ENCODE results near the gene CHN2. TPM values are rescaled to one million over a fixed set of nuclear protein-coding genes. Genes with fewer than 3 reads are reported as not detected.

Gene CHN2
- total RNA-seq, 2 experiments from 2014 or later = 2.1 to 3.5 TPM

- Histone ChIP-seq H3K27me3 (ENCODE audit: control insufficient read depth in 1 of 2, insufficient read depth in 2 of 2, low read length in 2 of 2) (no peaks in the 10 kb centered on the region), H3K4me3 (ENCODE audit: low read length) (no peak overlapping the region), H3K27ac (ENCODE audit: low read depth in 1 of 2, low read length in 2 of 2) (no peak overlapping the region), H3K4me1 (ENCODE audit: insufficient read depth, low read length) (no peaks in the 10 kb centered on the region), H3K36me3 (ENCODE audit: insufficient read depth, low read length) (no peaks in the 10 kb centered on the region), H3K9me3 (ENCODE audit: control insufficient read depth in 1 of 2, insufficient read depth in 1 of 2, low read length in 2 of 2) (no peaks in the 10 kb centered on the region)
- CTCF ChIA-PET = no interaction called here
- intact Hi-C loops (cut with DNase I, micrococcal nuclease) = no loop called here
- H3K27me3 Mint-ChIP-seq = no peaks in the 10 kb centered on the region
- H3K9me3 Mint-ChIP-seq = no peaks in the 10 kb centered on the region
- peaks cover 23% of the 10 kb centered on the region for H3K4me1 Mint-ChIP-seq (ENCODE audit: low read depth)
- no peak overlapping the region for H3K27ac Mint-ChIP-seq
- H3K4me3 Mint-ChIP-seq = no peak overlapping the region
- H3K36me3 Mint-ChIP-seq (ENCODE audit: low read depth) = no peaks in the 10 kb centered on the region
- DNase-seq (no peak), ATAC-seq (ENCODE audit: poor library complexity) (no peak)
- TF ChIP-seq CTCF (IDR thresholded peaks at IDR 0.05) = no peak
- POLR2A ChIA-PET = no interaction called here
Measured at GRCh38 chr7:29288181-29289091, 93.9 kb downstream of the CHN2 start.

- no peaks in the 10 kb centered on the region for H3K36me3 ChIP-seq (ENCODE audit: insufficient read depth, low read length)
- ChIA-PET CTCF (no interaction called here), POLR2A (no interaction called here)
- ATAC-seq (ENCODE audit: poor library complexity) = no peak
- intact Hi-C loops (cut with DNase I, micrococcal nuclease) = no loop called here
- TF ChIP-seq CTCF (IDR thresholded peaks at IDR 0.05) = no peak
- Mint-ChIP-seq H3K27ac (no peak overlapping the region), H3K4me1 (ENCODE audit: low read depth) (peaks cover 23% of the 10 kb centered on the region), H3K27me3 (no peaks in the 10 kb centered on the region), H3K36me3 (ENCODE audit: low read depth) (no peaks in the 10 kb centered on the region), H3K9me3 (no peaks in the 10 kb centered on the region), H3K4me3 (no peak overlapping the region)
- DNase-seq = no peak
- H3K27me3 ChIP-seq (ENCODE audit: control insufficient read depth in 1 of 2, insufficient read depth in 2 of 2, low read length in 2 of 2) = no peaks in the 10 kb centered on the region
- no peaks in the 10 kb centered on the region for H3K9me3 ChIP-seq (ENCODE audit: control insufficient read depth in 1 of 2, insufficient read depth in 1 of 2, low read length in 2 of 2)
- no peak overlapping the region for H3K27ac ChIP-seq (ENCODE audit: low read depth in 1 of 2, low read length in 2 of 2)
- no peaks in the 10 kb centered on the region for H3K4me1 ChIP-seq (ENCODE audit: insufficient read depth, low read length)
- no peak overlapping the region for H3K4me3 ChIP-seq (ENCODE audit: low read length)
Measured at GRCh38 chr7:29289156-29290021, 94.8 kb downstream of the CHN2 start.

GRCh38 chr7:29290829-29291228 is 96.3 kb downstream of the CHN2 start:
- CTCF ChIA-PET = no interaction called here
- intact Hi-C loops (cut with DNase I, micrococcal nuclease) = no loop called here
- H3K27me3 ChIP-seq (ENCODE audit: control insufficient read depth in 1 of 2, insufficient read depth in 2 of 2, low read length in 2 of 2) = no peaks in the 10 kb centered on the region
- no peaks in the 10 kb centered on the region for H3K36me3 ChIP-seq (ENCODE audit: insufficient read depth, low read length)
- H3K9me3 Mint-ChIP-seq = no peaks in the 10 kb centered on the region
- no peaks in the 10 kb centered on the region for H3K27me3 Mint-ChIP-seq
- no peaks in the 10 kb centered on the region for H3K9me3 ChIP-seq (ENCODE audit: control insufficient read depth in 1 of 2, insufficient read depth in 1 of 2, low read length in 2 of 2)
- H3K4me3 Mint-ChIP-seq = no peak overlapping the region
- no peak for ATAC-seq (ENCODE audit: poor library complexity)
- POLR2A ChIA-PET = no interaction called here
- no peaks in the 10 kb centered on the region for H3K4me1 ChIP-seq (ENCODE audit: insufficient read depth, low read length)
- no peak overlapping the region for H3K27ac Mint-ChIP-seq
- no peaks in the 10 kb centered on the region for H3K36me3 Mint-ChIP-seq (ENCODE audit: low read depth)
- H3K4me3 ChIP-seq (ENCODE audit: low read length) = no peak overlapping the region
- DNase-seq = no peak
- H3K27ac ChIP-seq (ENCODE audit: low read depth in 1 of 2, low read length in 2 of 2) = no peak overlapping the region
- no peak for TF ChIP-seq CTCF (IDR thresholded peaks at IDR 0.05)
- H3K4me1 Mint-ChIP-seq (ENCODE audit: low read depth) = peaks cover 14% of the 10 kb centered on the region

Data from CD4-positive, alpha-beta T cell (primary cell).